OCI-LY1 (cell line): ENCODE results near the gene BPIFB6.

ENCODE experiments used
- EZH2 ChIP-seq: fragments of 200-600 bp; sonication (generic), shearing (Covaris generic); IDR thresholded peaks from 2 replicates; pipeline ENCODE4 v1.8.0; 2017; ENCODE audit warnings: borderline replicate concordance, mixed run types, mild to moderate bottlenecking, antibody characterized with exemption, low read length, moderate library complexity, mixed read lengths
- TF ChIP-seq, protein P1 (sequence below): fragments of 200-600 bp; sonication (generic), shearing (Covaris generic); IDR thresholded peaks from 2 replicates; pipeline ENCODE4 v1.5.1; 2017; ENCODE audit warnings: mild to moderate bottlenecking, antibody characterized with exemption, low read length, moderate library complexity, mixed read lengths

DNA sequence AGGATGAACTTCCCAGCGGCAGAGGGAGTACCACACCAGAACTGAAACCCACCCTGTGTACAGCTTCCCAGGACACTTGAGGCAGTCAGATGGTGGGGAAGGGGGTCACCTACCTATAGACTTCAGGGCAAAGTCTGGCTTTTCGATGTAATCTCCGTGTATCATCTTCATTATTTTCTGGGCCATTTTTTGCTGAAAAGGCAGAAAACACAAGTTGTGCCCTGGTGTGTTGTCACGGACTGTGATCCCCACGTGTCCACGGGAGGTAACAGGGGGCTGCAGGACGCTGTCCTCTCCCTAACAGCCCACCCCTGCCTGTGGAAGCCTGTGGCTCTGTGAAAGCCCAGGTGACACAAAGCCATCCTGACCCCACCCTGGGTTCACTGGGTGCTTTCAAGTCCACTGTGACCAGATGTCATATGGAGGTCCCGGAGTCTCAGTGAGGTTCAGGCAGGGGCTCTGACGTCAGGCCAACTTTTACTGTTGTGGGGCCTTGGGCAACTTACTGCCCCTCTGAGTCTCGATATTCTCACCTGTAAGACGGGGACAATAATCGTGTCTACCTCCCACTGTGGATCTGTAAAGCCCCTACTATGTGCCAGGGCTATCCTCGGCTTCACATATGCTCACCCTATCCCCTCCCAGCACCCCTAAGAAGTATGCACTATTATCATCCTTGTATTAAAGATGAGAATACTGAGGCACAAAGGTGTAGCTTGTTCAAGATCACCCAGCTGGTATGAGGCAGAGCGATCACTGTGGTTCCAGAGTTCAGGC lies 41.8 kb upstream of the BPIFB6 start:
- TF ChIP-seq, protein P1, sequence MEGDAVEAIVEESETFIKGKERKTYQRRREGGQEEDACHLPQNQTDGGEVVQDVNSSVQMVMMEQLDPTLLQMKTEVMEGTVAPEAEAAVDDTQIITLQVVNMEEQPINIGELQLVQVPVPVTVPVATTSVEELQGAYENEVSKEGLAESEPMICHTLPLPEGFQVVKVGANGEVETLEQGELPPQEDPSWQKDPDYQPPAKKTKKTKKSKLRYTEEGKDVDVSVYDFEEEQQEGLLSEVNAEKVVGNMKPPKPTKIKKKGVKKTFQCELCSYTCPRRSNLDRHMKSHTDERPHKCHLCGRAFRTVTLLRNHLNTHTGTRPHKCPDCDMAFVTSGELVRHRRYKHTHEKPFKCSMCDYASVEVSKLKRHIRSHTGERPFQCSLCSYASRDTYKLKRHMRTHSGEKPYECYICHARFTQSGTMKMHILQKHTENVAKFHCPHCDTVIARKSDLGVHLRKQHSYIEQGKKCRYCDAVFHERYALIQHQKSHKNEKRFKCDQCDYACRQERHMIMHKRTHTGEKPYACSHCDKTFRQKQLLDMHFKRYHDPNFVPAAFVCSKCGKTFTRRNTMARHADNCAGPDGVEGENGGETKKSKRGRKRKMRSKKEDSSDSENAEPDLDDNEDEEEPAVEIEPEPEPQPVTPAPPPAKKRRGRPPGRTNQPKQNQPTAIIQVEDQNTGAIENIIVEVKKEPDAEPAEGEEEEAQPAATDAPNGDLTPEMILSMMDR, result no peak
- no peak for TF ChIP-seq EZH2
